ENCODE measurements around the gene GBX1. TPM values are rescaled to one million over a fixed set of nuclear protein-coding genes. Genes with fewer than 3 reads are reported as not detected.

Gene GBX1
- total RNA-seq, 1 donor from 2014 or later = 1.5 TPM

- intact Hi-C loops (cut with micrococcal nuclease) = no loop called here
- ATAC-seq (no peak), DNase-seq (no peak)
These were observed 8.4 kb upstream of the GBX1 start for GRCh38 chr7:151175793-151176311.

GRCh38 chr7:151175047-151175792 lies 7.7 kb upstream of the GBX1 start:
- ATAC-seq (no peak), DNase-seq (no peak)
- intact Hi-C loops (cut with micrococcal nuclease) = no loop called here

- DNase-seq = peak; percentile 52
- ATAC-seq = peak; percentile 19
- intact Hi-C loops (cut with micrococcal nuclease) = loop anchor here (5.0 kb wide), 1 partner anchor 47 kb away; no protein-coding TSS in a partner anchor
These were observed 7.0 kb upstream of the GBX1 start for GRCh38 chr7:151174246-151175046.

- intact Hi-C loops (cut with micrococcal nuclease) = loop anchor here (5.0 kb wide), 1 partner anchor 46 kb away; no protein-coding TSS in a partner anchor
- ATAC-seq = no peak
These were observed 6.1 kb upstream of the GBX1 start for GRCh38 chr7:151173386-151174245.

GRCh38 chr7:151172273-151173141 lies 5.0 kb upstream of the GBX1 start:
- peak; percentile 90 for DNase-seq
- intact Hi-C loops (cut with micrococcal nuclease) = loop anchor here (5.0 kb wide), 1 partner anchor 45 kb away; no protein-coding TSS in a partner anchor
- peak; percentile 71 for ATAC-seq

More at GRCh38 chr7:151173386-151174245, 6.1 kb upstream of the GBX1 start:
- no peak for DNase-seq

- intact Hi-C loops (cut with micrococcal nuclease) = no loop called here
- no peak for DNase-seq
- ATAC-seq = no peak
These were observed 1.3 kb upstream of the GBX1 start for GRCh38 chr7:151168787-151169162.

GRCh38 chr7:151168003-151168786 lies 701 bp upstream of the GBX1 start:
- DNase-seq (peak; percentile 66), ATAC-seq (peak; percentile 74)
- intact Hi-C loops (cut with micrococcal nuclease) = no loop called here

- ATAC-seq = no peak
- intact Hi-C loops (cut with micrococcal nuclease) = no loop called here
- no peak for DNase-seq
These were observed 781 bp downstream of the GBX1 start for GRCh38 chr7:151166629-151167196.

- ATAC-seq = no peak
- intact Hi-C loops (cut with micrococcal nuclease) = no loop called here
- DNase-seq = no peak
These were observed 5.7 kb downstream of the GBX1 start for GRCh38 chr7:151161757-151162156.

GRCh38 chr7:151157645-151158329 lies 9.7 kb downstream of the GBX1 start:
- DNase-seq (no peak), ATAC-seq (no peak)
- intact Hi-C loops (cut with micrococcal nuclease) = no loop called here

- ATAC-seq = no peak
- intact Hi-C loops (cut with micrococcal nuclease) = no loop called here
These were observed 14.6 kb downstream of the GBX1 start for GRCh38 chr7:151152643-151153513.

GRCh38 chr7:151150388-151150787 lies 17.1 kb downstream of the GBX1 start:
- DNase-seq (no peak), ATAC-seq (no peak)
- intact Hi-C loops (cut with micrococcal nuclease) = no loop called here

More at GRCh38 chr7:151152643-151153513, 14.6 kb downstream of the GBX1 start:
- no peak for DNase-seq

GRCh38 chr7:151148319-151149259 lies 18.9 kb downstream of the GBX1 start:
- ATAC-seq (no peak), DNase-seq (no peak)
- intact Hi-C loops (cut with micrococcal nuclease) = no loop called here

- no peak for ATAC-seq
- intact Hi-C loops (cut with micrococcal nuclease) = no loop called here
- DNase-seq = no peak
These were observed 20.7 kb downstream of the GBX1 start for GRCh38 chr7:151146761-151147160.

GRCh38 chr7:151144387-151144786 lies 23.1 kb downstream of the GBX1 start:
- intact Hi-C loops (cut with micrococcal nuclease) = no loop called here
- ATAC-seq = no peak
- no peak for DNase-seq
